Measurements from ENCODE around the gene ATP10A.

Gene ATP10A

GRCh38 chr15:25909325-25909724 lies 46.2 kb upstream of the ATP10A start:
- no peak overlapping the region for H3K9ac ChIP-seq
- no peak overlapping the region for H2AFZ ChIP-seq
- no peaks in the 10 kb centered on the region for H3K79me2 ChIP-seq
- no peak for TF ChIP-seq CTCF (IDR thresholded peaks at IDR 0.05)
- H3K9me3 ChIP-seq (ENCODE audit: control insufficient read depth, low read length) = no peaks in the 10 kb centered on the region
- no peaks in the 10 kb centered on the region for H3K36me3 ChIP-seq (ENCODE audit: control insufficient read depth, insufficient read depth, low read length)
- no peaks in the 10 kb centered on the region for H3K27me3 ChIP-seq (ENCODE audit: control insufficient read depth, insufficient read depth, low read length)
- H3K4me1 ChIP-seq = peaks cover 8% of the 10 kb centered on the region
- H3K4me3 ChIP-seq (ENCODE audit: low read depth, low read length) = no peak overlapping the region
- peak overlapping the region; percentile 80 for H3K27ac ChIP-seq
- H3K4me2 ChIP-seq (ENCODE audit: low read length) = no peak overlapping the region

- peak overlapping the region; percentile 42 for H2AFZ ChIP-seq
- H3K79me2 ChIP-seq = no peaks in the 10 kb centered on the region
- no peak overlapping the region for H3K27ac ChIP-seq
- peaks cover 12% of the 10 kb centered on the region for H3K4me1 ChIP-seq
- H3K4me3 ChIP-seq (ENCODE audit: low read depth, low read length) = no peak overlapping the region
- no peak overlapping the region for H3K9ac ChIP-seq
- no peaks in the 10 kb centered on the region for H3K36me3 ChIP-seq (ENCODE audit: control insufficient read depth, insufficient read depth, low read length)
- H3K27me3 ChIP-seq (ENCODE audit: control insufficient read depth, insufficient read depth, low read length) = no peaks in the 10 kb centered on the region
- H3K4me2 ChIP-seq (ENCODE audit: low read length) = no peak overlapping the region
- no peaks in the 10 kb centered on the region for H3K9me3 ChIP-seq (ENCODE audit: control insufficient read depth, low read length)
- no peak for TF ChIP-seq CTCF (IDR thresholded peaks at IDR 0.05)
Measured at GRCh38 chr15:25905140-25905539, 42.0 kb upstream of the ATP10A start.

GRCh38 chr15:25903024-25903581 lies 40.0 kb upstream of the ATP10A start:
- no peak for TF ChIP-seq CTCF (IDR thresholded peaks at IDR 0.05)
- peak overlapping the region; percentile 51 for H2AFZ ChIP-seq
- H3K9ac ChIP-seq = no peak overlapping the region
- H3K9me3 ChIP-seq (ENCODE audit: control insufficient read depth, low read length) = no peaks in the 10 kb centered on the region
- no peak overlapping the region for H3K27ac ChIP-seq
- no peaks in the 10 kb centered on the region for H3K27me3 ChIP-seq (ENCODE audit: control insufficient read depth, insufficient read depth, low read length)
- no peaks in the 10 kb centered on the region for H3K36me3 ChIP-seq (ENCODE audit: control insufficient read depth, insufficient read depth, low read length)
- peaks cover 7% of the 10 kb centered on the region for H3K4me1 ChIP-seq
- H3K4me2 ChIP-seq (ENCODE audit: low read length) = no peak overlapping the region
- H3K79me2 ChIP-seq = no peaks in the 10 kb centered on the region
- H3K4me3 ChIP-seq (ENCODE audit: low read depth, low read length) = no peak overlapping the region

GRCh38 chr15:25901811-25902605 lies 38.9 kb upstream of the ATP10A start:
- Histone ChIP-seq H2AFZ (no peak overlapping the region), H3K4me3 (ENCODE audit: low read depth, low read length) (no peak overlapping the region), H3K79me2 (no peaks in the 10 kb centered on the region), H3K4me1 (peaks cover 17% of the 10 kb centered on the region), H3K9ac (no peak overlapping the region), H3K36me3 (ENCODE audit: control insufficient read depth, insufficient read depth, low read length) (no peaks in the 10 kb centered on the region), H3K9me3 (ENCODE audit: control insufficient read depth, low read length) (no peaks in the 10 kb centered on the region), H3K4me2 (ENCODE audit: low read length) (no peak overlapping the region), H3K27me3 (ENCODE audit: control insufficient read depth, insufficient read depth, low read length) (no peaks in the 10 kb centered on the region), H3K27ac (no peak overlapping the region)
- no peak for TF ChIP-seq CTCF (IDR thresholded peaks at IDR 0.05)
